CD14-positive monocyte (primary cell): ENCODE measurements around the gene MYOM1. TPM values are rescaled to one million over a fixed set of nuclear protein-coding genes. Genes with fewer than 3 reads are reported as not detected.

ENCODE experiments used
- DNase-seq, 3 donors: peaks; one replicate each; pipeline ENCODE4 v3.0.0-alpha.2; 2011 to 2022
- H2AFZ ChIP-seq: 2 replicates; pipeline ENCODE4 v1.6.0; 2012; ENCODE audit warnings: mild to moderate bottlenecking, low read depth, low read length, inconsistent platforms; ENCODE audit not compliant: insufficient read depth, poor library complexity, severe bottlenecking
- H3K27ac ChIP-seq, 2 donors: 1 replicate in 1 of 2; 2 replicates in 1 of 2; pipeline ENCODE4 v1.5.1; 2012 to 2013; ENCODE audit warnings: low read length in 2 of 2, control low read depth in 1 of 2, inconsistent platforms in 1 of 2, low read depth in 1 of 2, mild to moderate bottlenecking in 1 of 2
- H3K27me3 ChIP-seq, 2 donors: one replicate each; pipeline versions ENCODE4 v1.6.0 to v1.6.1; 2011 to 2013; ENCODE audit warnings: low read length in 2 of 2; ENCODE audit not compliant: control insufficient read depth in 2 of 2, insufficient read depth in 2 of 2
- H3K36me3 ChIP-seq, 2 donors: replicated peaks in 1 of 2; 1 replicate in 1 of 2; 2 replicates in 1 of 2; pipeline versions ENCODE4 v1.5.1 to v1.6.1; 2012 to 2013; ENCODE audit warnings: low read length in 2 of 2, control low read depth in 1 of 2, inconsistent platforms in 1 of 2, mild to moderate bottlenecking in 1 of 2; ENCODE audit not compliant: insufficient read depth in 2 of 2, control insufficient read depth in 1 of 2
- H3K4me1 ChIP-seq, 2 donors: 1 replicate in 1 of 2; 2 replicates in 1 of 2; pipeline versions ENCODE4 v1.5.1 to v1.6.1; 2012 to 2013; ENCODE audit warnings: low read length in 2 of 2, control low read depth in 1 of 2, inconsistent platforms in 1 of 2, mild to moderate bottlenecking in 1 of 2, moderate library complexity in 1 of 2; ENCODE audit not compliant: insufficient read depth in 2 of 2, control insufficient read depth in 1 of 2
- H3K4me2 ChIP-seq: replicated peaks from 2 replicates; pipeline ENCODE3; 2012; ENCODE audit warnings: low read length, moderate library complexity, mild to moderate bottlenecking; ENCODE audit not compliant: poor library complexity, severe bottlenecking; ENCODE audit errors: extremely low read depth
- H3K4me3 ChIP-seq, 3 experiments: fragments of 200-600 bp in 1 of 3; sonication (generic) in 1 of 3; replicated peaks in 1 of 3; 1 replicate in 2 of 3; 2 replicates in 1 of 3; pipeline ENCODE4 v1.5.1; 2011 to 2013; ENCODE audit warnings: low read length in 3 of 3, mild to moderate bottlenecking in 3 of 3, control low read depth in 2 of 3, low read depth in 2 of 3, inconsistent platforms in 1 of 3, moderate library complexity in 1 of 3
- H3K79me2 ChIP-seq: 2 replicates; pipeline ENCODE4 v1.6.0; 2012; ENCODE audit warnings: mild to moderate bottlenecking, control low read depth, inconsistent platforms, low read length, moderate library complexity; ENCODE audit not compliant: insufficient read depth
- H3K9ac ChIP-seq: 2 replicates; pipeline ENCODE4 v1.6.0; 2017; ENCODE audit warnings: low read length, mild to moderate bottlenecking; ENCODE audit not compliant: insufficient read depth, poor library complexity, severe bottlenecking
- H3K9me3 ChIP-seq, 2 donors: replicated peaks in 1 of 2; 1 replicate in 1 of 2; 2 replicates in 1 of 2; pipeline versions ENCODE4 v1.5.1 to v1.6.1; 2012 to 2013; ENCODE audit warnings: low read length in 2 of 2, control low read depth in 1 of 2; ENCODE audit not compliant: control insufficient read depth in 1 of 2, insufficient read depth in 1 of 2
- H4K20me1 ChIP-seq: 2 replicates; pipeline ENCODE4 v1.6.0; 2012; ENCODE audit warnings: mild to moderate bottlenecking, low read length, control low read depth, moderate library complexity; ENCODE audit not compliant: insufficient read depth
- H3K27ac Mint-ChIP-seq, 7 donors: one replicate each; pipeline ENCODE4 v1.8.0; 2020; ENCODE audit warnings: mild to moderate bottlenecking in 7 of 7, mixed read lengths in 7 of 7, moderate library complexity in 6 of 7, inconsistent platforms in 2 of 7
- H3K27me3 Mint-ChIP-seq, 3 donors: one replicate each; pipeline ENCODE4 v1.8.0; 2021 to 2022; ENCODE audit warnings: low read depth in 3 of 3, mild to moderate bottlenecking in 3 of 3, mixed read lengths in 3 of 3, moderate library complexity in 3 of 3, inconsistent platforms in 1 of 3
- H3K36me3 Mint-ChIP-seq, 2 donors: one replicate each; pipeline ENCODE4 v1.8.0; 2020; ENCODE audit warnings: mixed read lengths in 2 of 2, inconsistent platforms in 1 of 2, mild to moderate bottlenecking in 1 of 2
- H3K4me1 Mint-ChIP-seq: one replicate; pipeline ENCODE4 v1.8.0; 2020; ENCODE audit warnings: mild to moderate bottlenecking, mixed read lengths
- H3K4me3 Mint-ChIP-seq, 2 donors: one replicate each; pipeline ENCODE4 v1.8.0; 2020; ENCODE audit warnings: mild to moderate bottlenecking in 2 of 2, mixed read lengths in 2 of 2, moderate library complexity in 1 of 2
- H3K9me3 Mint-ChIP-seq, 7 donors: one replicate each; pipeline ENCODE4 v1.8.0; 2020 to 2022; ENCODE audit warnings: mixed read lengths in 7 of 7, mild to moderate bottlenecking in 6 of 7, moderate library complexity in 6 of 7, inconsistent platforms in 2 of 7
- WGBS: methylation state at CpG from one replicate; pipeline ENCODE4 v1.1.5; 2013; ENCODE audit warnings: missing lambda C conversion rate; ENCODE audit not compliant: insufficient coverage; 5-methylcytosine and 5-hydroxymethylcytosine counted together
- intact Hi-C, 2 donors: fragments of 100-400 bp; cut with micrococcal nuclease; formaldehyde crosslinking; loops; one replicate each; pipeline versions ENCODE4 v1.15.0 to v1.15.1; 2023
- polyA plus RNA-seq, 3 donors: library from polyadenylated mRNA; depleted of rRNA in 1 of 3; unstranded in 2 of 3; stranded (reverse) in 1 of 3; fragments of 300-500 nt in 2 of 3; fragments of >200 nt in 1 of 3; fragmentation: Illumina TruSeq in 2 of 3; gene quantifications; 1 replicate in 2 of 3; 2 replicates in 1 of 3; pipeline ENCODE4 v1.2.3, GENCODE V29; 2012 to 2021
- TF ChIP-seq, protein P1 (sequence below): fragments of 200-600 bp; IDR thresholded peaks from one replicate; pipeline ENCODE4 v1.8.0; 2022; ENCODE audit warnings: antibody characterized with exemption, mild to moderate bottlenecking

Gene MYOM1
- polyA plus RNA-seq, 3 donors: 0.05 to 0.95 (median 0.22) TPM

GRCh38 chr18:3156325-3156640 is 63.5 kb downstream of the MYOM1 start:
- no peaks in the 10 kb centered on the region for H3K36me3 ChIP-seq
- no peak overlapping the region for H3K4me3 ChIP-seq
- no peak overlapping the region for H3K9ac ChIP-seq
- H3K27me3 ChIP-seq: no peaks in the 10 kb centered on the region
- H3K9me3 ChIP-seq: no peaks in the 10 kb centered on the region
- Mint-ChIP-seq H3K4me1 (peaks cover 10% of the 10 kb centered on the region), H3K27ac (no peak overlapping the region), H3K36me3 (no peaks in the 10 kb centered on the region), H3K27me3 (peaks cover 0 to 4% (median 0%) of the 10 kb centered on the region in 3 donors), H3K4me3 (no peak overlapping the region), H3K9me3 (peaks cover 0 to 5% (median 0%) of the 10 kb centered on the region in 7 donors)
- DNase-seq: no peak
- H3K4me1 ChIP-seq: peaks cover 6 to 7% of the 10 kb centered on the region in 2 donors
- H3K27ac ChIP-seq: no peak overlapping the region
- H2AFZ ChIP-seq: no peak overlapping the region
- intact Hi-C loops: no loop called here
- no peak overlapping the region for H3K4me2 ChIP-seq
- H4K20me1 ChIP-seq: no peaks in the 10 kb centered on the region
- H3K79me2 ChIP-seq: no peaks in the 10 kb centered on the region
- TF ChIP-seq, protein P1, sequence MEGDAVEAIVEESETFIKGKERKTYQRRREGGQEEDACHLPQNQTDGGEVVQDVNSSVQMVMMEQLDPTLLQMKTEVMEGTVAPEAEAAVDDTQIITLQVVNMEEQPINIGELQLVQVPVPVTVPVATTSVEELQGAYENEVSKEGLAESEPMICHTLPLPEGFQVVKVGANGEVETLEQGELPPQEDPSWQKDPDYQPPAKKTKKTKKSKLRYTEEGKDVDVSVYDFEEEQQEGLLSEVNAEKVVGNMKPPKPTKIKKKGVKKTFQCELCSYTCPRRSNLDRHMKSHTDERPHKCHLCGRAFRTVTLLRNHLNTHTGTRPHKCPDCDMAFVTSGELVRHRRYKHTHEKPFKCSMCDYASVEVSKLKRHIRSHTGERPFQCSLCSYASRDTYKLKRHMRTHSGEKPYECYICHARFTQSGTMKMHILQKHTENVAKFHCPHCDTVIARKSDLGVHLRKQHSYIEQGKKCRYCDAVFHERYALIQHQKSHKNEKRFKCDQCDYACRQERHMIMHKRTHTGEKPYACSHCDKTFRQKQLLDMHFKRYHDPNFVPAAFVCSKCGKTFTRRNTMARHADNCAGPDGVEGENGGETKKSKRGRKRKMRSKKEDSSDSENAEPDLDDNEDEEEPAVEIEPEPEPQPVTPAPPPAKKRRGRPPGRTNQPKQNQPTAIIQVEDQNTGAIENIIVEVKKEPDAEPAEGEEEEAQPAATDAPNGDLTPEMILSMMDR: no peak
- no CpG with 5 or more reads among the region's 1 CpG for WGBS

- Mint-ChIP-seq H3K4me1 (peaks cover 3% of the 10 kb centered on the region), H3K36me3 (no peaks in the 10 kb centered on the region), H3K9me3 (peaks cover 0 to 1% (median 0%) of the 10 kb centered on the region in 7 donors), H3K4me3 (no peak overlapping the region), H3K27ac (no peak overlapping the region), H3K27me3 (peaks cover 0 to 5% (median 0%) of the 10 kb centered on the region in 3 donors)
- DNase-seq: no peak
- Histone ChIP-seq H3K36me3 (no peaks in the 10 kb centered on the region), H3K4me2 (no peak overlapping the region), H3K27ac (no peak overlapping the region), H3K4me1 (no peaks in the 10 kb centered on the region), H3K27me3 (no peaks in the 10 kb centered on the region), H3K4me3 (no peak overlapping the region), H2AFZ (no peak overlapping the region), H3K9ac (no peak overlapping the region), H3K9me3 (no peaks in the 10 kb centered on the region), H3K79me2 (no peaks in the 10 kb centered on the region), H4K20me1 (no peaks in the 10 kb centered on the region)
- WGBS: no CpG with 5 or more reads among the region's 2 CpGs
- TF ChIP-seq, protein P1: no peak
- intact Hi-C loops: loop anchor here in 1 of 2 donors (5.0 kb wide), 1 partner anchor 222 kb away; no protein-coding TSS in a partner anchor
Observed at GRCh38 chr18:3154214-3154613, 65.6 kb downstream of the MYOM1 start.
